Fibroblast of skin of right biceps (primary cell): ENCODE data around the gene UBB.

Experiments
- DNase-seq: peaks from one replicate; pipeline ENCODE4 v3.0.0-alpha.2; 2013

Gene UBB

DNA sequence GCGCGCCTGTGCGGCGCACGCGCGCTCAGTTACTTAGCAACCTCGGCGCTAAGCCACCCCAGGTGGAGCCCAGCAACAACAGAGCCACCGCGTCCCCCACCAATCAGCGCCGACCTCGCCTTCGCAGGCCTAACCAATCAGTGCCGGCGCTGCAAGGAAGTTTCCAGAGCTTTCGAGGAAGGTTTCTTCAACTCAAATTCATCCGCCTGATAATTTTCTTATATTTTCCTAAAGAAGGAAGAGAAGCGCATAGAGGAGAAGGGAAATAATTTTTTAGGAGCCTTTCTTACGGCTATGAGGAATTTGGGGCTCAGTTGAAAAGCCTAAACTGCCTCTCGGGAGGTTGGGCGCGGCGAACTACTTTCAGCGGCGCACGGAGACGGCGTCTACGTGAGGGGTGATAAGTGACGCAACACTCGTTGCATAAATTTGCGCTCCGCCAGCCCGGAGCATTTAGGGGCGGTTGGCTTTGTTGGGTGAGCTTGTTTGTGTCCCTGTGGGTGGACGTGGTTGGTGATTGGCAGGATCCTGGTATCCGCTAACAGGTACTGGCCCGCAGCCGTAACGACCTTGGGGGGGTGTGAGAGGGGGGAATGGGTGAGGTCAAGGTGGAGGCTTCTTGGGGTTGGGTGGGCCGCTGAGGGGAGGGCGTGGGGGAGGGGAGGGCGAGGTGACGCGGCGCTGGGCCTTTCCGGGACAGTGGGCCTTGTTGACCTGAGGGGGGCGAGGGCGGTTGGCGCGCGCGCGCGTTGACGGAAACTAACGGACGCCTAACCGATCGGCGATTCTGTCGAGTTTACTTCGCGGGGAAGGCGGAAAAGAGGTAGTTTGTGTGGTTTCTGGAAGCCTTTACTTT is at the start of gene UBB:
Gene UBB, plus strand, starts transcription at position 452 of the 856 bp plus-strand sequence. CDS start 817 bp downstream, outside the sequence.
- peak; percentile 99 for DNase-seq

DNA sequence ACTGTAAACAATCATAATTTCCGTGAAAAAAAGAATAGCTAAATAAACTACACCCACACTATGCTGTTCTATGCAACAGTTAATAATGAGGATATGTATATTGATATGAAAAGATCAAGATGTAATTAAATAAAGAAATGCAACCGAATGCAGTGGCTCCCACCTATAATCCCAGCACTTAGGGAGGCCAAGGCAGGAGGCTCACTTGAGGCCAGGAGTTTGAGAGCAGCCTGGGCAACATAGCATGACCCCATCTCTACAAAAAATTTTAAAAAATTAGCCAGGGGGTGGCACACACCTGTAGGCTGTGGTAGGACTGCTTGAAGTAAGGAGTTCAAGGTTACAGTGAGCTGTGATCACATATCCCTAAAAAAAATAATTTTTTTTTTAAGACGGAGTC is 42.5 kb upstream of the UBB start:
- no peak for DNase-seq

- DNase-seq: no peak
These were observed 41.5 kb upstream of the UBB start for GRCh38 chr17:16339402-16339801.

- no peak for DNase-seq
These were observed 40.9 kb upstream of the UBB start for GRCh38 chr17:16339959-16340358.

DNA sequence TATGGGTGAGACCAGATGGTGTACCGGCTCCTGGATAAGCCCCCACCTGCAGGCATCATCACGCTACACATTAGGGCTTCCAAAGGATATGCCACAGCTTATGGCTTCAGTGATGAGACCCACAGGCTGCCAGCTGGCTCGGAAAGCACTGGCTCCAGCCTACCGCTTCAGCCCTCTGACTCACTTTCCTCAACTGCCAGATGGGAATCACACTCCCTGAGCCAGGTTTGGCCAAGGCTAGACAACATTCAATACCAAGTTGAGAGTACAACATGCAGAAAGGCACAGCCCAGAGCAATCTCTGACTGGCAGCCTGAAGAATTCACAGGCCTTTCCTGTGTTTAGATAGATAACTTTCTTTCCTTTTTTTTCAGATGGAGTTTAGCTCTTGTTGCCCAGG is 37.9 kb upstream of the UBB start:
- peak; percentile 12 for DNase-seq

GRCh38 chr17:16343569-16343968 is 37.3 kb upstream of the UBB start:
- no peak for DNase-seq

GRCh38 chr17:16345565-16345964 is 35.3 kb upstream of the UBB start:
- no peak for DNase-seq

DNA sequence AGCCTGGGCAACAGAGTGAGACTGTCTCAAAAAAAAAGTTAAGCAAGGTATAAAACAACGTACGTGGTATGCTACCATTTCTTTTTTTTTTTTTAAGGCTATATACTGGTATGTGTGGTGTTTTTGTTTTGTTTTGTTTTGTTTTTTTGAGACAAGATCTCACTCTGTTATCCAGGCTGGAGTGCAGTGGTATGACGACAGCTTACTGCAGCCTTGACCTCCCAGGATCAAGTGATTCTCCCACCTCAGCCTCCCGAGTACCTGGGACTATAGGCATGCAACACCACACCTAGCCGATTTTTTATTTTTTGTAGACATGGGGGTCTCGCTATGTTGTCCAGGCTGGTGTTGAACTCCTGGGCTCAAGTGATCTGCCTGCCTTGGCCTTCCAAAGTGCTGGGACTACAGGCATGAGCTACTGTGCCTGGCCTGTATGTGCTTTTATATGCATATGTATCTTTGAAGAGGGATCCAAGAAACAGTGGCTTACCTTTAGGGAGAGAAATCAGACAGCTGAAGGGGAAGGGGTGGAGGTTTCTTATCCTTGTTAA is 34.1 kb upstream of the UBB start:
- DNase-seq: no peak

GRCh38 chr17:16348586-16348985 is 32.3 kb upstream of the UBB start:
- DNase-seq: no peak

GRCh38 chr17:16349431-16349830 is 31.5 kb upstream of the UBB start:
- DNase-seq: no peak

- peak; percentile 71 for DNase-seq
These were observed 29.1 kb upstream of the UBB start for GRCh38 chr17:16351831-16352230.

DNA sequence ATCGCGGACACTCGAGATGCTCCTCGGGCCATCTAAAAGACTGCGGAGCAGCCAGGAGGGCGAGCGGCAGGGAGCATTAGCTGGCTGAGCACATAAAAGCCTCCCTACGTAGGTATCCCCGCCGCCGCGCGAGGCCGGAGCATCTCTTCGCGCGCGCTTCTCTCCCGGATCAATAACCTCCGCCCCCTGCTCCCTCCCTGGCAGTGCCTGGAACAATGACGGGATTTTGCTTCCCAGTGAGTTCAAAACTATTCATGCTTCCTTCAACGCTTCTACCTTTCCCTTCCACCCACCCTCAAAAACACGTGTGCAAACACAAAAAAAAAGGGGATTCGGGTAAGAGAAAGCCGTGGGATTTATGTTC is 28.6 kb upstream of the UBB start:
- DNase-seq: peak; percentile 51

- peak; percentile 45 for DNase-seq
These were observed 28.1 kb upstream of the UBB start for GRCh38 chr17:16352667-16353316.

DNA sequence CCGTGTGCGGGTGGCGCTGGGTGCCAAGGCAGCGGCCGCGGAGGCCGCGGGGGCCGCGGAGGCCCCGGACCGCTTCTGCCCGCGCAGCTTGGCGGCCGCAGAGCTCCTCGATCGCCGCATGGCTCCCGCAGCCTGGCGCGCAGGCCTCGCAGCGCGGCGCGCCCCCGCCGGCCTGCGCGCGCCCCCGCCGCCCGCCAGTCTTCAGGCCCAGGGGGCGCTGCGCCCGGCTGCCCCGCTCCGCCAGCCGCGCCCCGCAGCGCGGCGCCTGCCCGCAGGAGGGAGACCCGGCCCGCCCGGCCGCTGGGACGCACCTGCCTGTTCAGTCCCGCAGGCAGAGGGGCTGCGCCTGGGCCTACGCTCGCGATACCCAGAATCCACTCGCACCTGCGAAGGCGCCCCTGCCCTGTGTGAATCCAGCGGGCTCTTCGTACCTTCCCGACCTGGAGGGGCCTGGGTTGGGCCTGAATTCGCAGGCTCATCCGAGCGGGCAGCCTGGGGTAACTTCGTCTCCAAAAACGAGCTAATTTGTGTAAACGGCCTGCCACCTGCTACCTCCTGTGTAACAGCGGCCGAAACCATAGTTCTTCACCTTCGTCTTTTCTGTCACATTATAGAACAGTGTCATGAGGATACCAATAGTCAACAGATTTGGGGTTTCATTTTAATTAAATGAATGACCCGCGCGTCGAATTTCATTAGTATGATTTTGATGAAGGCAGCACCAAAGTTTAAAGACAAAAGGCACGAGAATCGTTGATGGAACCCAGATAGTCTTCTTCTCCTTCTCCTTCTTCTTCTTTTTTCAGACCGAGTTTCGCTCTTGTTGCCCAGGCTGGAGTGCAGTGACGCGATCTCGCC is 27.3 kb upstream of the UBB start, which contains the start of gene CENPV:
Gene CENPV, minus strand, starts transcription at position 153 of the 858 bp plus-strand sequence. Its CDS starts 33 bp downstream, at position 120.
- peak; percentile 59 for DNase-seq

- DNase-seq: no peak
These were observed 26.3 kb upstream of the UBB start for GRCh38 chr17:16354585-16354984.

GRCh38 chr17:16358394-16358793 is 22.5 kb upstream of the UBB start:
- DNase-seq: no peak

GRCh38 chr17:16361874-16362273 is 19.0 kb upstream of the UBB start:
- no peak for DNase-seq

GRCh38 chr17:16363749-16364536 is 16.9 kb upstream of the UBB start:
- DNase-seq: peak; percentile 66

GRCh38 chr17:16364625-16365024 is 16.3 kb upstream of the UBB start:
- no peak for DNase-seq

- peak; percentile 90 for DNase-seq
These were observed 9.1 kb upstream of the UBB start for GRCh38 chr17:16371742-16372141.

DNA sequence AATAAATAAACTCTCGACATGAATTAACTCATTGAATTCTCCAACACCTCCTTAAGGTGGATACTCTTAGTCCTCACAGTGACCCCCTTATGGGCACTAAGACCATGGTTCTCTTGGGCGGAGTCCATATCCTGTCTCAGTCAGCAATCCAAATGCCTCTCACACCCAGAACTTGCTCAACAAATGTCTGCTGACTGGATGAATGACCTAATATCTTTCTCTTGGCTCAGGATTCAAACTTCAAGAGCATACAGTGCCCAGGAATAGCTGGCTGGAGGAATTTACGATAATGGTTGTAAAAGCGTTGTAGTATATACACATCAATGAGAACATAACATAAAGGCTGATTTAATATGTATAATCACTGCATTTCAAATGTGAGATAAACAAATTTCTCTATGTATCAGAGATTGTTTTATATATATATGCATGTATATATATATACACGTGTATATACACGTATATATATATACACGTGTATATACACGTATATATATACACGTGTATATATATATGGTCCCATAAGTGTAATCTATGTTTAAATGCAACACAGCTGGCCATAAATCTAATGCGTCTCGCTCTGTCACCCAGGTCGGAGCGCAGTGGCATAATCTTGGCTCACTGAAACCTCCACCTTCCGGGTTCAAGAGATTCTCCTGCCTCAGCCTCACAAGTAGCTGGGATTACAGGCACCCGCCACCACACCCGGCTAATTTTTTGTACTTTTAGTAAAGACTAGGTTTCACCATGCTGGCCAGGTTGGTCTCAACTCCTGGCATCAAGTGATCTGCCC is 6.5 kb upstream of the UBB start:
- peak; percentile 31 for DNase-seq
